ENCODE results near the gene GBP4. TPM values are rescaled to one million over a fixed set of nuclear protein-coding genes. Genes with fewer than 3 reads are reported as not detected.

Gene GBP4
- total RNA-seq, 4 donors from 2014 or later = 1.00 to 3.8 (median 2.5) TPM; not detected in 1

- H3K27ac ChIP-seq = no peak overlapping the region
- WGBS, 2 donors (ENCODE audit: low coverage in 1 of 2) = 76 to 83% methylated on average over 2 to 3 of the region's 3 CpGs
- no peak overlapping the region for H3K4me3 ChIP-seq
- peaks cover 0 to 14% (median 0%) of the 10 kb centered on the region in 4 donors for H3K4me1 ChIP-seq
- intact Hi-C loops (cut with DNase I; ENCODE audit: low total_unique reads) (no loop called here), in situ Hi-C loops (cut with MboI; ENCODE audit: low pct_ligation_motif_present in 1 of 4, low pct_unique_long_range_greater_than_20kb in 1 of 4, low sequenced_read_pairs in 3 of 4) (no loop called here)
- TF ChIP-seq POLR2AphosphoS5 (IDR thresholded peaks at IDR 0.05) (no peak), POLR2A (IDR thresholded peaks at IDR 0.05) (no peak), CTCF (IDR thresholded peaks at IDR 0.05) (no peak), EP300 (IDR thresholded peaks at IDR 0.05; ENCODE audit: low read depth) (no peak)
- no peak for DNase-seq
- H3K36me3 ChIP-seq = no peaks in the 10 kb centered on the region
- H3K9me3 ChIP-seq = no peaks in the 10 kb centered on the region
- no peaks in the 10 kb centered on the region for H3K27me3 ChIP-seq
These were observed 3.3 kb downstream of the GBP4 start for GRCh38 chr1:89195476-89195875.

GRCh38 chr1:89191314-89191713, 7.4 kb downstream of the GBP4 start:
- H3K27me3 ChIP-seq = no peaks in the 10 kb centered on the region
- WGBS, 2 donors (ENCODE audit: low coverage in 1 of 2) = 86 to 97% methylated on average over 5 of the region's 5 CpGs
- in situ Hi-C loops (cut with MboI; ENCODE audit: low pct_ligation_motif_present in 1 of 4, low pct_unique_long_range_greater_than_20kb in 1 of 4, low sequenced_read_pairs in 3 of 4) = no loop called here
- no peak overlapping the region for H3K27ac ChIP-seq
- H3K36me3 ChIP-seq = no peaks in the 10 kb centered on the region
- intact Hi-C loops (cut with DNase I; ENCODE audit: low total_unique reads) = no loop called here
- no peak for DNase-seq
- no peak overlapping the region for H3K4me3 ChIP-seq
- TF ChIP-seq POLR2AphosphoS5 (IDR thresholded peaks at IDR 0.05) (no peak), POLR2A (IDR thresholded peaks at IDR 0.05) (no peak), CTCF (IDR thresholded peaks at IDR 0.05) (no peak), EP300 (IDR thresholded peaks at IDR 0.05; ENCODE audit: low read depth) (no peak)
- H3K9me3 ChIP-seq = no peaks in the 10 kb centered on the region
- H3K4me1 ChIP-seq = no peaks in the 10 kb centered on the region

DNA sequence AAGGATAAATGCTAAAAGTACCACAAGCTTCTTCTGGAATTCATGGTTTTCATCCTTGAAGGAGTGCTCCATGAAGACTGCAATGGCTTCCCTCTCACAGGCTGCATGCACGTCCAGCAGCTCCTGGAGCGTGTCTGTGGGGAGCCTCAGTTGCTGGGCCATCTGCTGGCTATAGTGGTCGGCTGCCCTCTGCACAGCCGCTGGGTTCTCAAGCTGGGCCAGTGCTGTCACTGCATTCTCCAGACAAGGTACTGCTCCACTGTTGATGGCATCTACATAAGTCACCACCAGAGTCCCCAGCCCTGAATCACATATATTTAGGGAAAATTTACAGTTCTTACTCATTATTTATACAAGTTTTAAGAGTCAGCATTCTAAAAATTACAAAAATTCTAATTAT, 8.7 kb downstream of the GBP4 start:
- DNase-seq = no peak
- no peaks in the 10 kb centered on the region for H3K4me1 ChIP-seq
- no peaks in the 10 kb centered on the region for H3K36me3 ChIP-seq
- no peak for TF ChIP-seq EP300 (IDR thresholded peaks at IDR 0.05; ENCODE audit: low read depth)
- no peak for TF ChIP-seq POLR2A (IDR thresholded peaks at IDR 0.05)
- no peak for TF ChIP-seq POLR2AphosphoS5 (IDR thresholded peaks at IDR 0.05)
- no peak overlapping the region for H3K27ac ChIP-seq
- H3K4me3 ChIP-seq = no peak overlapping the region
- WGBS, 2 donors (ENCODE audit: low coverage in 1 of 2) = 87 to 100% methylated on average over 2 to 4 of the region's 4 CpGs
- intact Hi-C loops (cut with DNase I; ENCODE audit: low total_unique reads) = no loop called here
- no peaks in the 10 kb centered on the region for H3K9me3 ChIP-seq
- no peaks in the 10 kb centered on the region for H3K27me3 ChIP-seq
- in situ Hi-C loops (cut with MboI; ENCODE audit: low pct_ligation_motif_present in 1 of 4, low pct_unique_long_range_greater_than_20kb in 1 of 4, low sequenced_read_pairs in 3 of 4) = no loop called here

DNA sequence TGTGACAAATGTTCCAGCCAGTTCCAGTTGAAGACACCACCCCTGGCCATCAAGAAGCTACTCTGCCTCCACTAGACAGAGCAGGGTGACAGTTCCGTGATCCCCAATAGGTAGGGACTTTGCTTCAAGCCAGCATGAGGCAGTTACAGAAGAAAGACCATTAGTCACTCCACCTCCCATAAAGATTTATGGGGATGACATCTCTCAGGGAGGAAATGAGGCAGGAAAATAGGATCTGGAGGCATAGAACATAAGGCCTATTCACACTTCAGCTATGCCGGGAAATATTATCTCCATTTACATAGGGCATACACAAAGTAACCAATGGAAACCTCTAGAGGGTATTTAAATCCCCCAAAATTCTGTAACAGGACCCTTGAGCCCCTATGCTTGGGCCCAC, 19.4 kb downstream of the GBP4 start:
- H3K9me3 ChIP-seq = peaks cover 0 to 4% of the 10 kb centered on the region in 2 donors
- peaks cover 0 to 9% (median 0%) of the 10 kb centered on the region in 4 donors for H3K36me3 ChIP-seq
- no peak overlapping the region for H3K27ac ChIP-seq
- no peaks in the 10 kb centered on the region for H3K27me3 ChIP-seq
- in situ Hi-C loops (cut with MboI; ENCODE audit: low pct_ligation_motif_present in 1 of 4, low pct_unique_long_range_greater_than_20kb in 1 of 4, low sequenced_read_pairs in 3 of 4) (no loop called here), intact Hi-C loops (cut with DNase I; ENCODE audit: low total_unique reads) (no loop called here)
- H3K4me1 ChIP-seq = no peaks in the 10 kb centered on the region
- 83 to 86% methylated on average over 1 to 2 of the region's 2 CpGs for WGBS, 2 donors (ENCODE audit: low coverage in 1 of 2)
- no peak for TF ChIP-seq POLR2AphosphoS5 (IDR thresholded peaks at IDR 0.05)
- TF ChIP-seq CTCF (IDR thresholded peaks at IDR 0.05) = no peak
- no peak for TF ChIP-seq EP300 (IDR thresholded peaks at IDR 0.05; ENCODE audit: low read depth)
- no peak for TF ChIP-seq POLR2A (IDR thresholded peaks at IDR 0.05)
- DNase-seq = no peak
- no peak overlapping the region for H3K4me3 ChIP-seq

- no peaks in the 10 kb centered on the region for H3K27me3 ChIP-seq
- H3K27ac ChIP-seq = no peak overlapping the region
- H3K36me3 ChIP-seq = no peaks in the 10 kb centered on the region
- in situ Hi-C loops (cut with MboI; ENCODE audit: low pct_ligation_motif_present in 1 of 4, low pct_unique_long_range_greater_than_20kb in 1 of 4, low sequenced_read_pairs in 3 of 4) (no loop called here), intact Hi-C loops (cut with DNase I; ENCODE audit: low total_unique reads) (no loop called here)
- DNase-seq = no peak
- no peaks in the 10 kb centered on the region for H3K4me1 ChIP-seq
- TF ChIP-seq EP300 (IDR thresholded peaks at IDR 0.05; ENCODE audit: low read depth) (no peak), CTCF (IDR thresholded peaks at IDR 0.05) (no peak), POLR2A (IDR thresholded peaks at IDR 0.05) (no peak), POLR2AphosphoS5 (IDR thresholded peaks at IDR 0.05) (no peak)
- H3K4me3 ChIP-seq = no peak overlapping the region
- H3K9me3 ChIP-seq = no peaks in the 10 kb centered on the region
- WGBS, 2 donors (ENCODE audit: low coverage in 1 of 2) = 95 to 97% methylated on average over 2 of the region's 2 CpGs
These were observed 21.8 kb downstream of the GBP4 start for GRCh38 chr1:89176971-89177370.
